Retinal pigment epithelial cell (primary cell): ENCODE measurements around the gene BDKRB1.
A peak's percentile ranks its signal among the peaks of the same experiment; 100 is the strongest.

ENCODE experiments used
- DNase-seq: peaks from one replicate; pipeline ENCODE4 v3.0.0-alpha.2; 2010; ENCODE audit warnings: low read depth
- H3K4me3 ChIP-seq: 2 replicates; pipeline ENCODE4 v1.5.1; 2011; ENCODE audit warnings: mild to moderate bottlenecking, low read length, control low read depth, moderate library complexity
- TF ChIP-seq, protein P1 (sequence below): conservative IDR thresholded peaks from 2 replicates; pipeline ENCODE4 v1.5.1; 2011; ENCODE audit warnings: low read depth, low read length, control low read depth, inconsistent platforms

The BDKRB1 gene

DNA sequence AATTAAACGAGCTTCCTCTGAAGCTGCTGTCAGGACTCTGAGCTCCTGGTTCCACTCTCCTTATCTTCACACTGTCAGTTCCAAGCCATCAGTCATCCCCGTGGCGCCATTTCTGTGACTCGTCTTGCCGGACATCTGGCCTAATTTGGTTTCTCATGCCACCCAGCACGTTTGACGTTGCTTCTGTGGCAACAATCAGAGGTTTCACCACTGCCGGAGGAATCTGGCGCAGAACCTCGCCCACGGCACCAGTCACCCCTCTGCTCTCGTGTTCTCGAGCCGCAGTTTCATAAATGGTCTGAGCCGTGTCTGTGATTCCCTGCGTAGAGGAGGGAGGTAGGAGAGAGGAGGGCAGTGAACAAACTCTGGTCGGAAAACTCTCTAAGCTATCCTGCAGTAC lies 29.7 kb downstream of the BDKRB1 start:
- TF ChIP-seq, protein P1, sequence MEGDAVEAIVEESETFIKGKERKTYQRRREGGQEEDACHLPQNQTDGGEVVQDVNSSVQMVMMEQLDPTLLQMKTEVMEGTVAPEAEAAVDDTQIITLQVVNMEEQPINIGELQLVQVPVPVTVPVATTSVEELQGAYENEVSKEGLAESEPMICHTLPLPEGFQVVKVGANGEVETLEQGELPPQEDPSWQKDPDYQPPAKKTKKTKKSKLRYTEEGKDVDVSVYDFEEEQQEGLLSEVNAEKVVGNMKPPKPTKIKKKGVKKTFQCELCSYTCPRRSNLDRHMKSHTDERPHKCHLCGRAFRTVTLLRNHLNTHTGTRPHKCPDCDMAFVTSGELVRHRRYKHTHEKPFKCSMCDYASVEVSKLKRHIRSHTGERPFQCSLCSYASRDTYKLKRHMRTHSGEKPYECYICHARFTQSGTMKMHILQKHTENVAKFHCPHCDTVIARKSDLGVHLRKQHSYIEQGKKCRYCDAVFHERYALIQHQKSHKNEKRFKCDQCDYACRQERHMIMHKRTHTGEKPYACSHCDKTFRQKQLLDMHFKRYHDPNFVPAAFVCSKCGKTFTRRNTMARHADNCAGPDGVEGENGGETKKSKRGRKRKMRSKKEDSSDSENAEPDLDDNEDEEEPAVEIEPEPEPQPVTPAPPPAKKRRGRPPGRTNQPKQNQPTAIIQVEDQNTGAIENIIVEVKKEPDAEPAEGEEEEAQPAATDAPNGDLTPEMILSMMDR: no peak
- DNase-seq: no peak
- H3K4me3 ChIP-seq: no peak overlapping the region

DNA sequence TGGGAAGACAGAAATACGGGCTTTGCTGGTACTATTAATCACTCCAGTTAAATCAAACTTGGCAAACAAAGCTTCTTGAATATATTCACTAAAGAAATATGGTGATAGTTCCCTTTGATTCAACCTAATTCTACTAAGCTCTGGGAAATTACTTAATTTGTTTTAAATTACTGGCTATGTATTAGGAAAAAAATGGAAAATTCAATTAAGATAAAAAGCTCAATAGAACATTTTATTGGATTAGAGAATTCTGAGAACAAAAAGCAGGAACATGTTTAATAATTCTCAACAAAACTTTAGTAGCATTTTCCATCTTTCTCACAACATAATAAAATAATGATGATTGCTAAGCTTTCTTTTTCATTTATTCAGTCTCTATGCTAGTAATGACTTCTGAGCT lies 30.2 kb downstream of the BDKRB1 start:
- DNase-seq: no peak
- TF ChIP-seq, protein P1: no peak
- no peak overlapping the region for H3K4me3 ChIP-seq

DNA sequence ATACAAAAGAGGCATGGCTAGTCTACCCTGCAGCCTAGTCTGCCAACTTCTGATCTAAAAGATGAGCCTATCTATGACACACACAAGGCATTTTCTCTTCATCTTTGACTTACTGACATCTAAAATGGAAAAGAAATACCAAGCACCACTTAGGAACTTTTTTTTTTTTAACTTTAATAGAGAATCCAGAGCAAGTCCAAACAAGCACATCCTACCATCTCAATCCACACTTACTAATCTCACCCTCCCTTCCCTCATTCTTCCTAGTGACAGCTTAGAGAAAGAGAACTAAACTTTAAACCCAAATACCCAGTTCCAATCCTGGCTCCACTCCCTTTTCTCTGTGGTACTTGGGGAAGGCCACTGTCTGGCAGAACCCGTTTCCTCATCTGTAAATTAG lies 31.8 kb downstream of the BDKRB1 start:
- no peak for DNase-seq
- H3K4me3 ChIP-seq: no peak overlapping the region
- TF ChIP-seq, protein P1: no peak

DNA sequence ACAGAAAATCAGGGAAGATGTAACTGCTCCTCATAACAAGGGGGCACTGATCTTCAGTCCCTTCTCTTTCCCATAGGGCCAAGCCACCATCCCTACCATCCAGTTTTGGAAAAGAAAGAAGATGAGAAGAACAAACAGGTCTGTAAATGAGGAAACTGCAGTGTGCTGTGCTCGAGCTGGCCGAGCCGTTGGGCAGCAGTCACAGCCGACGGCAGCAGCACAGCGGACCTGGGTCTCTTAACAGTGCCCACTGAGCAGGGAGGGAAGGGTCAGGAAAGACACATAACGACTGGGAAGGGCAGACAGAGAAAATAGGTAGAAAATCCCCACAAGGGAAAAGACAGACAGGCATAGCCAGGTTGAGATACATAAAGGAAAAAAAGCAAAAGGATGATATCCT lies 38.2 kb downstream of the BDKRB1 start:
- TF ChIP-seq, protein P1: no peak
- no peak for DNase-seq
- no peak overlapping the region for H3K4me3 ChIP-seq

DNA sequence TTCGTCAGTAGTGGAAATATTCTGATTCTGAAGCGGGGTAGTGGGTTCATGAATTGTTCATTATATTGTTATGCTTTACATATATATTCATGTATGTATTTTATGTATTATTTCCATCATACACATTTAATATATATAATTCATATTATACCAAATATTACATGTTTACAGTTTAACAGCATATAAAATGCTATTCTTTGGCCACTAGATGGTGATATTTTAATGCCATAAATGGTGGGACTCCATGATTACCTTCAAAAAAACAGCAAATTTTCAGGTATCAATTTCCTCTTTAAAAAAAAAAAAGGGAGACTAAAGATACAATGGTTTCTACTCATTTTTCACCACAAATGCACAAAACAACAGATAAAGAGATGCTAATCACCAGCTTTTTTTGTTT lies 41.0 kb downstream of the BDKRB1 start:
- DNase-seq: no peak
- TF ChIP-seq, protein P1: peak; percentile 52

DNA sequence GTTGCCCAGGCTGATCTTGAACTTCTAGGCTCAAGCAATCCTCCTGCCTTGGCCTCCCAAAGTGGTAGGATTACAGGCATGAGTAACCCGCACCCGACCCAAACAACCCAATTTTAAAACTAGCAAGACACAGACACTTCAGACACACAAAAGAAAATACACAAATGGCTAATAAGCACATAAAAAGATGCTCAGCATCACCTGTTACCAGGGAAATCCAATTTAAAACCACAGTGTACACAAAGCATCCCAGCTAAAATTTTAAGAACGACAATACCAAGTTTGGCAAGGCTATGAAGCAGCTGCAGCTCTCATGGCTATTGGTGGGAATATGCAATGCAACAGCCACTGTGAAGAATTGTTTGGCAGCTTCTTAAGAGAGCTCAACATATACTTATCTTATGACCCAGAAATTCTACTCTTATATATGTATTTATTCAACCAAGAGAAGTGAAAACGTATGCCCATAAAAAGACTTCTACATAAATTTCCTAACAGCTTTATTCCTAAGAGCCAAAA lies 42.0 kb downstream of the BDKRB1 start:
- no peak overlapping the region for H3K4me3 ChIP-seq
- no peak for DNase-seq
- TF ChIP-seq, protein P1: no peak

More for the DNA sequence above, 41.0 kb downstream of the BDKRB1 start:
- no peak overlapping the region for H3K4me3 ChIP-seq

DNA sequence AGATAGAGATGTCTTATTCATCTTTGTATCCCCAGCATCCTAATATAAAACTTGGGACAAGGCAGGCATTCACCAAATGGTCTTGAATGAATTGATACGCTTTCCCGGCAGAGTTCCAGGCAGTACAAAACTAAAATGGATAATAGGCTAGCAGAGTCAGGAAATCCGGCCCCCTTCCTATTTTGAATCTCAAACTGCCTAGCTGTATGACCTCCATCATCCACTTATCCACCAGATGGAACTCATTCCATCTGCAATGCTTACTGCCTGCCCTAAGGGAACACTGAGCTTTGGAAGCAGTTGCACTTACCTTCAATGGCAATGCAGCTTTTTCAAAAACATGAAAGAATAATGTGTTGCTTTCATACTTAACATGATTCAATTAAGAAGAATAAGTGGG lies 43.4 kb downstream of the BDKRB1 start:
- TF ChIP-seq, protein P1: no peak
- DNase-seq: no peak
- H3K4me3 ChIP-seq: no peak overlapping the region
